Raji (cell line): ENCODE measurements around the gene LHX4.

ENCODE experiments used
- POLR2A ChIP-seq: IDR thresholded peaks from 2 replicates; pipeline ENCODE4 v1.6.1; 2011; ENCODE audit warnings: low read depth, low read length, control low read depth; ENCODE audit not compliant: insufficient read depth

The LHX4 gene

DNA sequence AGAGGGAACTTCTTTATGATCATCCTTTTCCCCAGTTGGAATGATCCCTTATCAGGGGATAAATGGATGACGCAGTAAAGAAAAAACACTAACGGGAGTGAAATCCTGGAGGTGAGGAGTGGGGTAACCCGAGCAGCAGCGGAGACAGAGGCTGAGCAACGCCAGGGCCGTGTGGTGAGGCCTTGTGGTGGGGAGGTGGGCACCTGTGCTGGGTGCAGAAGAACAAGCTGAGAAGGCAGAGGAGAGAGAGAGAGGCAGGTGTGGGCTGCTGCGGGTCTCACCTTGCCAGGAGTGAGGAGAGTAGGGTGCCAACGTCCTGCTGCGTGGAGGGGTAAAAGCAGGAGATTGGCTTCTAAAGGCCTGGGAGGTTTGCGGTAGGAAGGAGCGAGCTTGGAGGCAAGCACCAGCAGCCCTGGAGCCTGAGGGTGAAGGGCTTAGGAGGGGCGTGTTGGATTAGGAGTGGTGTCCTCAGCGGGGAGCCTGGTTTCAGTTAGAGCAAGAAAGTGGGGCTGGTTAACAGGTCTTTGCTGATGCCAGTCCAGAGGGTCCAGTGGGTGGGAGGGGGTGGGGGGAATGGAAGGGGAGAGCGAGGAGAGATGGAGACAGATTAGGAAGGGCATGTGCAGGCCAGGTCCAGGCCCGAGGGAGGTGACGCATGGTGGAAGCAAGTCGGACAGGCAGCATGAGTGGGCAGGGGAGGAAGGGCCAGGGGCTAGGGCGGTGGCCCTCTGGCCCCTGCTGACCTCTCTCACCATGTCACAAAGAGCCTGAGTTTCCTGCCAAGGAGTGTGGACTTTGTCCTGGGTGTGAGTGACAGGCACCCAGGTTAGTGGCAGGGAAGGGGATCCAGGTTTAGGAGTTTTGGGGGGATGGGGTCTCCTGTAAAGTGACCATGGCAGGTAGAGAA, 36.7 kb upstream of the LHX4 start:
- TF ChIP-seq POLR2A = no peak

DNA sequence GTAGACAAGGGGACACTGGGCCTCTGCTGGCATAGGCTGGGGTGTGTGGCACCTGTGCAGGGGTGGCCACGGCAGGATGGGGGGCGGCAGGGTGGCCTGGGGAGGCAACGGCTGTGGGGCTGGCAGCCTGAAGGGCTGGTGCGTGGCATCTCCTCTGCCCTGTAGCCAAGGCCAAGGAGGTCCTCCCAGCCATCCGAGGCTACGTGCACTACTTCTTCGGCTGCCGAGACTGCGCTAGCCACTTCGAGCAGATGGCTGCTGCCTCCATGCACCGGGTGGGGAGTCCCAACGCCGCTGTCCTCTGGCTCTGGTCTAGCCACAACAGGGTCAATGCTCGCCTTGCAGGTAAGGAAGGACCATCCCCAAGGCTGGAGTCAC, 36.0 kb upstream of the LHX4 start:
- no peak for TF ChIP-seq POLR2A

DNA sequence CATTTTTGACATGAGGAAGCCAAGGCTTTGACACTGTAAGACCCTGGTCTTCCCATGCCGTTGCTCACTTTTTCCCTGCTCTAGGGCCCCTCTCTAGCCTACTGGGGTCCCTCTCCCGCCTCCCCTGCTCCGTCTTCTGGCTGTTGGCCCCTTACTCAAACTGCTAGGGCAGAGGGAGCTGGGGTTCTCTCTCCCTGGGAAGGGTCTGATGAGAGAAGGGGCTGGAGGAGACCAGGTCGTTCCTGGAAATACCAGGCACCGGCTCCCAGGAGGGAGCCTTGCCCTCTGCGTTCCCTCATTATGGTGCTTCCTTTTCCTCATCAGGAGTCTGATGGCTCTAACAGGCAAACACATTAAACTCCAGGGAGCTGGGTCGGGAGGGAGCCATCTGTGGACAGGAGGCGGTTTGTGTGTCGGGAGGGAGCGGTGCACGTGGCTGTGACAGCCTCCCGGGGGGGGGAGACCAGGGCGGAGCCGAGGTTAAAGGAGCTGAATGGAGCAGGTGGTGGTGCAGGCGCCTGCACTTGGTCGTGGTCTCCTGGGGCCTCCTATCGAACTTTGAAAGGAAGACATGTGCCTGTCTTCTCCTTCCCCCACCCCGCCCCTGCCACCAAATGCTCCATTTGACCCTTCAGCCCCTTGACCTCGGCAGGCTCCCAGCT, 35.4 kb upstream of the LHX4 start:
- TF ChIP-seq POLR2A = no peak

DNA sequence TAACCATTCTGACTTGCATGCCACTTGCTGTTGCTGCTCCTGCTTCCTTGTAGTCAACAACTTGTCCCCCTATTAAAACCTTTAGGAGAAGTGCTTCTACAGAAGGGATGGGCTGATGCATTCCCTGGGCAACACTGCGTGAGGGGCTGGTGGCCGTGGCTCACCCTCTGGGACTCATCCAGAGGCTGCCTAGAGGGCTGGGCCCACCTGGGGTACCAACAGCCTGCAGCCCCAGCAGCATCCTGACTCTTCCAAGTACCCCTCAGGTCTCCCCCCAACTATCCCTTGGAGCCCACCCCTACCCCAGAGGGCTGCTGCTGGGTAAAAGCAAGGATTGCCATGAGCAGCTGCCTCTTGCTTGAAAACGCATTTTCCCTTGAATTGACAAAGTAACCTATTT, 34.7 kb upstream of the LHX4 start:
- TF ChIP-seq POLR2A = no peak

DNA sequence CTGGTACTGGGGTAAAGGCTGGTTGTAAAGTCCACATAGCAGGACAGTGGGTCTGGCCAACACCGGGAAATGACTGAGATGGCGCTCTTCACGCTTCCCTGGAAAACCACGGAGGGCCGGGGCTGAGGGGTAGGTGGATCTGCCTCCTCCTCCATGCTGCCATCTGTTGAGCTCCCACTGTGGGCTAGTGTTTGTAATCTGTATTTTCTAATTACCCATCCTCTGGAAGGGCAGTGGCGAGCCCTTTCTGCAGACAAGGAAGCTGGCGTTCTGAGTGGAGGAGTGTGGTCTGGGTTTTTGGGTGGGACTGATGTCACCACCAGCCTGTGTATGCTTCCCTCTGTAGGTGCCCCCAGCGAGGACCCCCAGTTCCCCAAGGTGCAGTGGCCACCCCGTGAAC, 34.1 kb upstream of the LHX4 start:
- no peak for TF ChIP-seq POLR2A

DNA sequence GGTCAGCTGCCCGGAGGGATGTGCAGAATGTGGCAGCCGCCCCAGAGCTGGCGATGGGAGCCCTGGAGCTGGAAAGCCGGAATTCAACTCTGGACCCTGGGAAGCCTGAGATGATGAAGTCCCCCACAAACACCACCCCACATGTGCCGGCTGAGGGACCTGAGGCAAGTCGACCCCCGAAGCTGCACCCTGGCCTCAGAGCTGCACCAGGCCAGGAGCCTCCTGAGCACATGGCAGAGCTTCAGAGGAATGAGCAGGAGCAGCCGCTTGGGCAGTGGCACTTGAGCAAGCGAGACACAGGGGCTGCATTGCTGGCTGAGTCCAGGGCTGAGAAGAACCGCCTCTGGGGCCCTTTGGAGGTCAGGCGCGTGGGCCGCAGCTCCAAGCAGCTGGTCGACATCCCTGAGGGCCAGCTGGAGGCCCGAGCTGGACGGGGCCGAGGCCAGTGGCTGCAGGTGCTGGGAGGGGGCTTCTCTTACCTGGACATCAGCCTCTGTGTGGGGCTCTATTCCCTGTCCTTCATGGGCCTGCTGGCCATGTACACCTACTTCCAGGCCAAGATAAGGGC, 33.5 kb upstream of the LHX4 start:
- no peak for TF ChIP-seq POLR2A

DNA sequence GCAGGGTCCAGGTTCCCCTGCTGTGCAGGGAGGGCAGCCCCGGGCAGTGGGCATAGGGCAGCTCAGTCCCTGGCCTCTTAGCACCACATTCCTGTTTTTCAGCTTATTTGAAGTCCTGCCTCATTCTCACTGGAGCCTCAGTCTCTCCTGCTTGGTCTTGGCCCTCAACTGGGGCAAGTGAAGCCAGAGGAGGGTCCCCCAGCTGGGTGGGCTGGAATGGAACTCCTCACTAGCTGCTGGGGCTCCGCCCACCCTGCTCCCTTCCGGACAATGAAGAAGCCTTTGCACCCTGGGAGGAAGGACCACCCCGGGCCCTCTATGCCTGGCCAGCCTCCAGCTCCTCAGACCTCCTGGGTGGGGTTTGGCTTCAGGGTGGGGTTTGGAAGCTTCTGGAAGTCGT, 32.8 kb upstream of the LHX4 start:
- no peak for TF ChIP-seq POLR2A

DNA sequence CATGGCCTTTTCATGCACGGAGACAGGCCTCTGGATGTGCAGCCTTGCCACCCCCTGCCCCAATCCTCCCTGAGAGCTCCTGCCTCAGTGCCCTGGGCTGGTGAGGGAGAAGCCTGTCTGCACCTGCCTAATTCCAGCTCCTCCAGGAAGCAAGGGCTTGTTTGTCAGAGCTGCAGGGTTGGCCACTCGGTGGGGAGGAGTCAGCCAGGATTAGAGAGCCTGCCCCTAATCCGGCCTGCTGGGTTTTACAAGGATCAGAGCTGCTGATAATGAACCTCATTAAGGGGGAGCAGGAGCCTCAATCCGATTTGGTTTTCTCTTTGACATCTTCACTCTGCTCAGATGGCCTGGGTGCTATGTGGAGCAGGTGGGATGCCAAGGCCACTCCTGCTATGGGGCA, 31.9 kb upstream of the LHX4 start:
- no peak for TF ChIP-seq POLR2A

DNA sequence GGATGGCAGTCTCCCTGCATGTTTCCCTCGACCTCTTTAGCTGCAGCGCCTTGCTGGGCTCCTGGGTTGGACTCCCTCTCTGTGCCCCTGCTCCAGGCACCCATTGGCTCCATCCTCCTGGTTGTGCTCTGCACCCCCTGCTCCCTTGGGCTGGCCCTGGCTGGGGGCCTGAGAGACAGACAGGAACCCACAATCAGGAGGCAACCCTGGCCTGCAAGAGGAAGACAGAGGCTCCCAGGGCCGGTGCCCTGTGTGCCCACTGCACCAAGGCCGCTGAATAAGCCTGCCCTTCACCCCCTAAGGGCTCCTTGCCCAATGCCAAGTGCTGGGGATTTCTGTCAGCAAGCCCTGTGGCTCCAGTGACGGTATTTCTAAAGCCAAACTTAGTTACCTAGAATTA, 31.5 kb upstream of the LHX4 start:
- no peak for TF ChIP-seq POLR2A

DNA sequence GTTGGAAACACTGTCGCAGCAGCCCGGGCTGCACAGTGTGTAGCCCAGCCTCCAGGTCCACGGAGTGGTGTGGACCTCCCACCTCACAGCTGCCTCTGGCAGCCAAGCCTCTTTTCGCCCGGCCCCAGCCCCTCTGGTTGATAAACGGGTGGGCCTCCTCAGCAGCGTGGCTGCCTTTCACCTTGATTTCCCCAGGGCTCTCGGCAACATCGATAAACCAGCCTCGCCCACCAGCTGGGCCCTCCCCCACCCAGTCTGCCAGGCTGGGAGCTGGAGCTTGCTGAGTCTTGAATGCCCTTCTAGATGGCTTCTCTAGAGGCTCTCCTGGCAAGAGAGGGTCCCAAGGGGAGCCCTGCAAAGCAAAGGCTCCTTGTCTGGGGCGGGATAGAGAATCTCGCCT, 31.0 kb upstream of the LHX4 start:
- TF ChIP-seq POLR2A = no peak

DNA sequence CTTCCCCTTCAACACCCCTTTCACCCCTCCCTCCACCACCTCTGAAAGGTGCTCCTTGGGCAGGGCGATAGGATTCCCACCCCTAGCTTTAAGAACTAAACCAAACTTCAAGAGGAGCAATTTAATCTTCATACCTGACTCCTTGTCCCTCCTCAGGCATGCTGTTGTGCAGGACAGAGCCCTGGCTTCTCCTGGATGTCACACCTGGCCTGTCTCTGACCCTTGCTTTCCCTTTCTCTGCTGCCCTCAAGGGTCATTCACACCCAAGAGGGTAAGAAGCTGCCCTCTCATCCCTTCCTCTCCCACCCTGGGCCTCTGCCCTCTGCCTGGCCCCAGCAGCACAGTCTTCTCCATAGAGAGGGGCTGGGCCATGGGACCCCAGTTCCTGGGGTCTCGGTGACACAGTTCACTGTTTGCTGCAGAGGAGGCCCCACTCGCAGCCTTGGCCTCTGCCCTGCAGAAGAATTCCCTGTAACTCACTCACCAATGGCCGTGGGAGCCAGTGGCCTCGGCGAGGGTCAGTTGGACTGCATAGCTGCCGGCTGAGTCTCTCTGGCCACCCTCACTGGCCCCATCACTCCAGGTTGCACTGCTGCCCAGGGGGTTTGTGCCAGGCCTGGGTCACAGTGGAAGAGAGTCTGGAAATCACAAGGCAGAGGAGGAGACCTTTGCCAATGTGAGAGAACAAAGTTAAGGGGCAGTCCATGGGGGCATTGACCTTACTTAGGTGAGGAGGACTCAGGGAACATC, 28.4 kb upstream of the LHX4 start:
- no peak for TF ChIP-seq POLR2A

DNA sequence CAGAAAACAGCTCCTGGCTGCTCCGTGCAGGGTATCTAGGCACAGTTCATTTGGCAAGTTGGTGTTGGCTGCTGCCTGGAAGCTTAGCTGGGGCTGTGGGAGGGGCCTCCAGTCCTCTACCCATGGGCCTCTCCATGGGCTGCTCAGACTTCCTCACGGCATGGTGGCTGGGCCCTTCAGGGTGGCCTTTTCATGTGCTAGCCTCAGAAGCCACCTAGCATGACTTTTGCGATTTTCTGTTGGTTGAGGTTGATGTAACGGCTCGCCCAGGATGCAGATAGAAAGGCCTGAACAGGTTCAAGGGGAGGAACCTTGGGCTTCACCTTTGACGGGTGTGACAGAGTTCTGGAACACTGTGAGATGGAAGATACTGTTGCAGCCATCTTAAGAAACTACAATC, 25.8 kb upstream of the LHX4 start:
- TF ChIP-seq POLR2A = no peak

DNA sequence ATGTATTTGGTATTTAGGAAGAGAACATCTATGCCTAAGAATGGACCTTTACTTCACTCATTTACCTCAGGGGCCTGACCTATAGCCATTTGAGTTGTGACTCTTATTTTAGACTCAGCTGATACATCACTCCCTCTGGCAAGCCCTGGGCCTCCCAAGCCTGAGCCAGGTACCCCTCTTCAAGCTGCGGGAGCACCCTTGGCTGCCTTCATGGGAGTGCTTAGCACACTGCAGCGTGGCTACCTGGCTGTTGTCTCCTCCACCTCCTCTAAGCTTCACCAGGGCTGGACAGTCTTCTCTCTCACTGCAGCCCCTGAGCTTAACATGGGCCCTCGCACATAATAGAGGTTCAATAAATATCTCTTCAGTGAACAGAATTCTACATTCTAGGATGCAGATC, 23.5 kb upstream of the LHX4 start:
- no peak for TF ChIP-seq POLR2A

DNA sequence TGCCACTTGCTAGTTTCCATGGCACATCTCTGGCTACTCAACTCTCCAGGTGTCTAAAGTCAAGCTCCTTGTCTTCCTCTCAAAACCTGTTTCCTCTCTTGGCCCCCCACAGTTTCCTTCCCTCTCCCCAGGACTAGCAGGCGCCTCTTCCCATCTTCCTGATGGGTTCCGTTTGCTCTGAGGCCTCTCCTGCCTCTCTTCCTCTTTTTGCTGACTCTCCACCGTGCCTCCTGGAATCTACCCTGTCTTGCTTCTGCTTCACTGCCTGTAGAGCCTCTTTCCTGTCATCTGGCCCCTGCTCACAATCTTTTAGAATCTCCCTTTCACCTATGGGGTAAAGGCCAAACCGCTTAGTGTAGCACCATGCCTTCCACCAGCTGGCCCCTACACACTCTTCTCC, 21.8 kb upstream of the LHX4 start:
- TF ChIP-seq POLR2A = no peak

DNA sequence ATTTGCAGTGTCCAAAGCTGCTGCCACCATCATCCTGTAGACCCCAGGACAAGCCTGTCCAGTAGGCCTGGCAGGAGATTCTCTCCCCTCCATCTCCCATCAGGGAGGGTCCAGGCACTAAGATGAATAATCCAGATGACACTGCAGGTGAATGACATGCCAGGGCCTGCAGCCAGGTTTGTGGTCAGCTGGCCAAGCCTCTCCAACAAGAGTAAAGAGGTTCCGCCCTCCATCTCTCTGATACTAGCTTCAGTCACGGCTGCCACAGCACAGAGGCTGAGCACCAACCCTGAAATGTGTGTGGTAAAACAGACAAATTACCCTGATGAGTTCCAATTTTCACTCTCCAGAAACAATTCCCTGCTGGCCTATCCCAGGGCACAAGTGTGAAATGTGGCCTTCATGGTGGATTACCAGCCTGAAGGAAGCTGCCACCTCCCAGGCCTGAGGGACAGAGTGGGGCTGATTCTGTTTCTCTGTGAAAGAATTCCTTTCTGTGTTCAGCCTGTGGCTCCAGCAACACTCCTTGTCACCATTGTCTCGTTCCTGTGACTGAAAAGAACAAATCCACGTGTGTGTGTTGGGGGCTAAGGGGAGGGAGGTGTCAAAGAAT, 19.9 kb upstream of the LHX4 start:
- no peak for TF ChIP-seq POLR2A
